ENCODE data around the gene ANKRD13B. TPM values are rescaled to one million over a fixed set of nuclear protein-coding genes. Genes with fewer than 3 reads are reported as not detected.

Gene ANKRD13B
- total RNA-seq, 1 experiment from 2014 or later: 31.4 TPM

DNA sequence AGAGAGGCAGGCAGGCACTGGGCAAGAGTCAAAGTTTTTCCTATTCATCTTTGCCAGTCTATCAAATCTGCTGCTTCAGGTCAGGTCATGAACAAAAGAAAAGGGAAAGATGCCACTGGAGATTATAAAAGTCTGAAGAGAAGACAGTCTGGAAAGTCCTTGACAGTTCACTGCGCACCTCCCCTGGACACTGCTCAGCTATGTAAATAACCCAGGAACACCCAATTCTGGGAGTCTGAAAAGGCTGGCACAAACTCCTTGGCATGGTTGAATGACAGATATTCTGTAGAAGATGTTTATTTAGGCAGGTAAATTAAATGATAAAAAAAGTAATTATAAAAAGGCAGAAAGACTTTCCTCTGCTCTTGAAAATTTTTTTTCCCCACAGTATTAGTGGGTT is 35.0 kb downstream of the ANKRD13B start:
- BruUV-seq (replicated peaks): no TSS peak
- no peak for DNase-seq (ENCODE audit: low read depth, low spot score)
- TF ChIP-seq, protein P1, sequence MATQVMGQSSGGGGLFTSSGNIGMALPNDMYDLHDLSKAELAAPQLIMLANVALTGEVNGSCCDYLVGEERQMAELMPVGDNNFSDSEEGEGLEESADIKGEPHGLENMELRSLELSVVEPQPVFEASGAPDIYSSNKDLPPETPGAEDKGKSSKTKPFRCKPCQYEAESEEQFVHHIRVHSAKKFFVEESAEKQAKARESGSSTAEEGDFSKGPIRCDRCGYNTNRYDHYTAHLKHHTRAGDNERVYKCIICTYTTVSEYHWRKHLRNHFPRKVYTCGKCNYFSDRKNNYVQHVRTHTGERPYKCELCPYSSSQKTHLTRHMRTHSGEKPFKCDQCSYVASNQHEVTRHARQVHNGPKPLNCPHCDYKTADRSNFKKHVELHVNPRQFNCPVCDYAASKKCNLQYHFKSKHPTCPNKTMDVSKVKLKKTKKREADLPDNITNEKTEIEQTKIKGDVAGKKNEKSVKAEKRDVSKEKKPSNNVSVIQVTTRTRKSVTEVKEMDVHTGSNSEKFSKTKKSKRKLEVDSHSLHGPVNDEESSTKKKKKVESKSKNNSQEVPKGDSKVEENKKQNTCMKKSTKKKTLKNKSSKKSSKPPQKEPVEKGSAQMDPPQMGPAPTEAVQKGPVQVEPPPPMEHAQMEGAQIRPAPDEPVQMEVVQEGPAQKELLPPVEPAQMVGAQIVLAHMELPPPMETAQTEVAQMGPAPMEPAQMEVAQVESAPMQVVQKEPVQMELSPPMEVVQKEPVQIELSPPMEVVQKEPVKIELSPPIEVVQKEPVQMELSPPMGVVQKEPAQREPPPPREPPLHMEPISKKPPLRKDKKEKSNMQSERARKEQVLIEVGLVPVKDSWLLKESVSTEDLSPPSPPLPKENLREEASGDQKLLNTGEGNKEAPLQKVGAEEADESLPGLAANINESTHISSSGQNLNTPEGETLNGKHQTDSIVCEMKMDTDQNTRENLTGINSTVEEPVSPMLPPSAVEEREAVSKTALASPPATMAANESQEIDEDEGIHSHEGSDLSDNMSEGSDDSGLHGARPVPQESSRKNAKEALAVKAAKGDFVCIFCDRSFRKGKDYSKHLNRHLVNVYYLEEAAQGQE (IDR thresholded peaks at IDR 0.05; ENCODE audit: insufficient read depth in 1 of 2, low read depth in 2 of 2, low read length in 1 of 2): no peak
- no peak for TF ChIP-seq POLR2AphosphoS5 (IDR thresholded peaks at IDR 0.05; ENCODE audit: low read depth, low read length)
- TF ChIP-seq CTCF (IDR thresholded peaks at IDR 0.05): no peak
- no peak for TF ChIP-seq SIN3A (IDR thresholded peaks at IDR 0.05; ENCODE audit: borderline replicate concordance, insufficient read depth, low read depth, low read length)
- TF ChIP-seq TCF7L2 (IDR thresholded peaks at IDR 0.05; ENCODE audit: low read depth, low read length): no peak
- H3K4me1 ChIP-seq (ENCODE audit: control insufficient read depth, insufficient read depth, low read length): peaks cover 6% of the 10 kb centered on the region; the same call in 1 of the 2 replicates
- intact Hi-C loops (cut with micrococcal nuclease; ENCODE audit: unreplicated experiment): no loop called here
- no peak overlapping the region for H3K27ac ChIP-seq (ENCODE audit: low read length)
- no peak overlapping the region for H3K4me3 ChIP-seq (ENCODE audit: low read depth in 2 of 2, low read length in 2 of 2)
- in situ Hi-C loops (cut with HindIII; ENCODE audit: low pct_unique_long_range_greater_than_20kb, low sequenced_read_pairs): no loop called here
- H3K9me3 ChIP-seq (ENCODE audit: control insufficient read depth, insufficient read depth, low read depth, low read length): no peaks in the 10 kb centered on the region
- CTCF ChIA-PET: no interaction called here
- H3K36me3 ChIP-seq (ENCODE audit: control insufficient read depth, insufficient read depth, low read length): no peaks in the 10 kb centered on the region
- POLR2A ChIA-PET: interaction anchor here (0.8 kb wide), 1 partner anchor 47 kb away, joined by 4 read pairs; no protein-coding TSS in a partner anchor
- no peak for ATAC-seq
- H3K27me3 ChIP-seq (ENCODE audit: control insufficient read depth, insufficient read depth, low read length): no peaks in the 10 kb centered on the region

DNA sequence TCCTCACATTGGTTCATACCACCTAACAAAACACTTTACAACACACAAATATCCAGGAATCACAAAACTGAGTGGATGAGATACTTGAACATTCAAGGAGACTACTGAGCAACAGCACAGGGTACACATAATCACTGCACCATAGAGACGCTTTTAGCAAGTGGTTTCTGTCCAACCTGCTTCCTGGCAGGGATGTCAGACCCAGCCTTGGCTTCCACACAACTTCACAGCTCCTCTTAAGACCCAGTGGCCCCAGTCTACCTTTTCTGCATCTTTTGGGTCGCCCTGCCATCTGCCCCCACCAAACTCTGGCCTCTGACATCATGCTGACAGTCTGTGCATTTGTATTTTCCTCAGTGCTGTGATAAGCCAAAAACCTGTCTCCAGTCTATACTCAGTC is 35.7 kb downstream of the ANKRD13B start:
- Histone ChIP-seq H3K36me3 (ENCODE audit: control insufficient read depth, insufficient read depth, low read length) (no peaks in the 10 kb centered on the region), H3K27me3 (ENCODE audit: control insufficient read depth, insufficient read depth, low read length) (no peaks in the 10 kb centered on the region), H3K4me1 (ENCODE audit: control insufficient read depth, insufficient read depth, low read length) (no peaks in the 10 kb centered on the region), H3K27ac (ENCODE audit: low read length) (no peak overlapping the region), H3K9me3 (ENCODE audit: control insufficient read depth, insufficient read depth, low read depth, low read length) (no peaks in the 10 kb centered on the region), H3K4me3 (ENCODE audit: low read depth in 2 of 2, low read length in 2 of 2) (no peak overlapping the region)
- ChIA-PET POLR2A (interaction anchor here (0.6 kb wide), 1 partner anchor 292 kb away, joined by 3 read pairs; no protein-coding TSS in a partner anchor), CTCF (interaction anchor here (0.7 kb wide), 1 partner anchor 257 kb away, joined by 4 read pairs; no protein-coding TSS in a partner anchor)
- DNase-seq (ENCODE audit: low read depth, low spot score) (no peak), ATAC-seq (no peak)
- intact Hi-C loops (cut with micrococcal nuclease; ENCODE audit: unreplicated experiment) (no loop called here), in situ Hi-C loops (cut with HindIII; ENCODE audit: low pct_unique_long_range_greater_than_20kb, low sequenced_read_pairs) (no loop called here)
- BruUV-seq (replicated peaks): no TSS peak
- no peak for TF ChIP-seq SIN3A (IDR thresholded peaks at IDR 0.05; ENCODE audit: borderline replicate concordance, insufficient read depth, low read depth, low read length)
- no peak for TF ChIP-seq TCF7L2 (IDR thresholded peaks at IDR 0.05; ENCODE audit: low read depth, low read length)
- TF ChIP-seq, protein P1 (IDR thresholded peaks at IDR 0.05; ENCODE audit: insufficient read depth in 1 of 2, low read depth in 2 of 2, low read length in 1 of 2): no peak
- no peak for TF ChIP-seq POLR2AphosphoS5 (IDR thresholded peaks at IDR 0.05; ENCODE audit: low read depth, low read length)
- no peak for TF ChIP-seq CTCF (IDR thresholded peaks at IDR 0.05)
